Esophagus squamous epithelium (tissue), 5 donors: ENCODE results near the gene GPER1. TPM values are rescaled to one million over a fixed set of nuclear protein-coding genes. Genes with fewer than 3 reads are reported as not detected.
A peak's percentile ranks its signal among the peaks of the same experiment; 100 is the strongest.
"Not testable (repeated sequence)": the region's sequence is repeated elsewhere in the genome, so short reads cannot be mapped to it uniquely, and the experiment has no call there.

Experiments used
- DNase-seq: peaks from one replicate; lab custom pipeline; 2025; lab: John Stamatoyannopoulos, UW
- H3K27ac ChIP-seq, 4 donors: fragments of 200-600 bp; sonication (generic); one replicate each; pipeline ENCODE4 v1.5.1; 2016 to 2019; ENCODE audit warnings: mild to moderate bottlenecking in 1 of 4
- H3K27me3 ChIP-seq, 4 donors: fragments of 200-600 bp; sonication (generic); 1 replicate in 3 of 4; 2 replicates in 1 of 4; pipeline versions ENCODE4 v1.5.1 to v1.6.0; 2017 to 2021; ENCODE audit warnings: antibody characterized with exemption in 1 of 4
- H3K36me3 ChIP-seq, 3 donors: fragments of 200-600 bp; sonication (generic); one replicate each; pipeline ENCODE4 v1.5.1; 2016 to 2019
- H3K4me1 ChIP-seq, 3 donors: fragments of 200-600 bp; sonication (generic); one replicate each; pipeline ENCODE4 v1.5.1; 2017 to 2019
- H3K4me3 ChIP-seq, 4 donors: fragments of 200-600 bp; sonication (generic); 1 replicate in 3 of 4; 2 replicates in 1 of 4; pipeline ENCODE4 v1.5.1; 2016 to 2019; ENCODE audit warnings: mild to moderate bottlenecking in 2 of 4, moderate library complexity in 1 of 4
- H3K9me3 ChIP-seq, 3 donors: fragments of 200-600 bp; sonication (generic); one replicate each; pipeline ENCODE4 v1.5.1; 2016 to 2019
- POLR2A ChIP-seq, 4 donors: fragments of 450-650 bp; IDR thresholded peaks; one replicate each; pipeline ENCODE4 v1.6.1; 2017; ENCODE audit warnings: antibody characterized with exemption in 4 of 4, mild to moderate bottlenecking in 4 of 4, moderate library complexity in 3 of 4
- WGBS, 2 donors: methylation state at CpG; one replicate each; pipeline ENCODE4 v1.1.5; 2018; 5-methylcytosine and 5-hydroxymethylcytosine counted together
- intact Hi-C: fragments of 100-400 bp; cut with DNase I; formaldehyde crosslinking; loops from one replicate; pipeline ENCODE4 v1.15.0; 2022
- total RNA-seq, 4 donors: library from RNA; depleted of rRNA; stranded (reverse); fragments of >200 nt; gene quantifications; one replicate each; pipeline ENCODE4 v1.1.0, GENCODE V29; 2016
- TF ChIP-seq, protein P1 (sequence below), 6 experiments: fragments of 450-650 bp in 4 of 6; fragments of 200-600 bp in 2 of 6; sonication (generic) in 2 of 6; IDR thresholded peaks; one replicate each; pipeline ENCODE4 v1.5.1; 2016 to 2019; ENCODE audit warnings: antibody characterized with exemption in 6 of 6, mild to moderate bottlenecking in 4 of 6, moderate library complexity in 4 of 6
- donor health status: DM: yes; HTN: yes; CAD: no.

Gene GPER1
- total RNA-seq, 4 donors from 2014 or later: 0.87 to 2.3 (median 1.5) TPM

DNA sequence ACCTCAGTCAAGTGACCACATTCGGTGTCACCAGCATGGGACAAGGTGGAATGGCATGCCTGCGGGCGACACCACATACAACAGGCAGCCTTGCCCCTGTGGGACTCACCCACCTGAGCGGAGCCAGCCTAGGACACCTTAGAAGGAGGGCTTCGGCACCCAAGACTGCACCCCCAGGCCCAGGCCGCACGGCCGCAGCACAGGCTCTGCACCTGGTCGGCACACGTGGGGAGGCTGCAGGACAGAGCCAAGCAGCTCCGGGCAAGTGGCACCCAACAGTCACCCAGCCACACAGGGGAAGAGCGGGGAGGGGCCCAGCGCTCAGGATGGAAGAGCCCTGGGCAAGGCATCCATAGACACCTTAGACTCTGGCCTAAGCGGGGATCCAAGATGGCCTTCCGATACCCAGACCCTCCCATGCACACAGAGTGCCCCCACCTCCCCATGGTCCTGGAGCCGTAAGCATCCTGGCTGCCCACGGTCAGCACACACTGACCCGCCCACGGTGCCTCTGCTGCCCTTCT lies 16.1 kb upstream of the GPER1 start:
- 95 to 98% methylated on average over 3 to 14 of the region's 19 CpGs for WGBS, 2 donors
- intact Hi-C loops: no loop called here
- TF ChIP-seq, protein P1, sequence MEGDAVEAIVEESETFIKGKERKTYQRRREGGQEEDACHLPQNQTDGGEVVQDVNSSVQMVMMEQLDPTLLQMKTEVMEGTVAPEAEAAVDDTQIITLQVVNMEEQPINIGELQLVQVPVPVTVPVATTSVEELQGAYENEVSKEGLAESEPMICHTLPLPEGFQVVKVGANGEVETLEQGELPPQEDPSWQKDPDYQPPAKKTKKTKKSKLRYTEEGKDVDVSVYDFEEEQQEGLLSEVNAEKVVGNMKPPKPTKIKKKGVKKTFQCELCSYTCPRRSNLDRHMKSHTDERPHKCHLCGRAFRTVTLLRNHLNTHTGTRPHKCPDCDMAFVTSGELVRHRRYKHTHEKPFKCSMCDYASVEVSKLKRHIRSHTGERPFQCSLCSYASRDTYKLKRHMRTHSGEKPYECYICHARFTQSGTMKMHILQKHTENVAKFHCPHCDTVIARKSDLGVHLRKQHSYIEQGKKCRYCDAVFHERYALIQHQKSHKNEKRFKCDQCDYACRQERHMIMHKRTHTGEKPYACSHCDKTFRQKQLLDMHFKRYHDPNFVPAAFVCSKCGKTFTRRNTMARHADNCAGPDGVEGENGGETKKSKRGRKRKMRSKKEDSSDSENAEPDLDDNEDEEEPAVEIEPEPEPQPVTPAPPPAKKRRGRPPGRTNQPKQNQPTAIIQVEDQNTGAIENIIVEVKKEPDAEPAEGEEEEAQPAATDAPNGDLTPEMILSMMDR (IDR thresholded peaks at IDR 0.05): no peak
- TF ChIP-seq POLR2A (IDR thresholded peaks at IDR 0.05): no peak
- no peaks in the 10 kb centered on the region for H3K27me3 ChIP-seq
- no peak for DNase-seq
- no peak overlapping the region for H3K4me3 ChIP-seq
- peaks cover 8 to 24% (median 9%) of the 10 kb centered on the region in 3 donors for H3K4me1 ChIP-seq
- H3K9me3 ChIP-seq: no peaks in the 10 kb centered on the region
- H3K36me3 ChIP-seq: no peaks in the 10 kb centered on the region
- no peak overlapping the region for H3K27ac ChIP-seq

DNA sequence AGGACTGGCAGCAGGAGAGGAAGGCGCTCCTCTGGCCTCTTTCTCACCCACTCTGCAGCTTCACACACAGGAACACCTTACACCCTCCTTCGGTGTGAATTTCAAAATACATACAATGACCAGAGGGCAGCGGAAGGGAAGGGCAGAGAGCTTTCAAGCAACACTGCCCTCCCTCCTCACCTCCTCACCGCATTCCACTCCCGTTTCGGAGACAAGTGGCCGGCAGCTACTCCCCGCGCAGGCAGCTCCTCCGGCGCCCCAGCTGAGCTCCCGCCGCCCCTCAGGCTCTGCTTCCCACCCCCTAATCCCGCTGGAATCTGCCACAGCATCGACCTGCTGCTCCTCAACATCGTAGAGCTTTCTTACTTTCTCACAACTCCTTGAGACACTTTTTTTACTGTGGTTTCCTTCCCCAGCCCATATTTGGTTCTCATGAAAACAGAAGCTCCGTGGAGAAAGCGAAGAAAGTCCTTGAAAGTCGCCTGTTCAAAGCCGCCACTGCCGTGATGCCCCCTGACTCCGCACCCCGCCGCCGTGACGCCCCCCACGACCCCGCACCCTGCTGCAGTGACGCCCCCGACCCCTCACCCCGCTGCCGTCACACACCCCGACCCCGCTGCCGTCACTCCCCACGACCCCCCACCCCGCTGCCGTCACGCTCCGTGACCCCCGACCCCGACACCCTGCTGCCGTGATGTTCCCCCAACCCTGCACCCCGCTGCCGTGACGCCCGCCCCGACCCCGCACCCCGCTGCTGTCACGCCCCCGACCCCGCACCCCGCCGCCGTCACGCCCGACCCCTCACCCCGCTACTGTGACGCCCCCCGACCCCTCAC lies 14.6 kb upstream of the GPER1 start:
- DNase-seq: no peak
- Histone ChIP-seq H3K27ac (no peak overlapping the region), H3K36me3 (no peaks in the 10 kb centered on the region), H3K9me3 (no peaks in the 10 kb centered on the region), H3K27me3 (no peaks in the 10 kb centered on the region), H3K4me1 (peaks cover 10 to 32% (median 12%) of the 10 kb centered on the region in 3 donors), H3K4me3 (peak overlapping the region in 1 of 4 donors; percentile 9)
- TF ChIP-seq POLR2A (IDR thresholded peaks at IDR 0.05): no peak
- TF ChIP-seq, protein P1 (IDR thresholded peaks at IDR 0.05): no peak
- intact Hi-C loops: no loop called here
- WGBS, 2 donors: 54 to 77% methylated on average over 20 to 27 of the region's 61 CpGs

DNA sequence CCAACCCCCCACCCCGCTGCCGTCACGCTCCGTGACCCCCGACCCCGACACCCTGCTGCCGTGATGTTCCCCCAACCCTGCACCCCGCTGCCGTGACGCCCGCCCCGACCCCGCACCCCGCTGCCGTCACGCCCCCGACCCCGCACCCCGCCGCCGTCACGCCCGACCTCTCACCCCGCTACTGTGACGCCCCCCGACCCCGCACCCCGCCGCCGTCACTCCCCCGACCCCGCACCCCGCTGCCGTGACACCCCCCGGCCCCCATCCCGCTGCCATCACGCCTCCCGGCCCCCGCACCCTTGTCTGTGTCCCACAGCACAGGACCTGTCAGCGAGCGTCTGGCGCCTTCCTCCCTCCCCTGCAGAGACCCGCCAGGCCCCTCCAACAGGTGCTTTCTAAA lies 13.9 kb upstream of the GPER1 start:
- intact Hi-C loops: not testable (repeated sequence)

DNA sequence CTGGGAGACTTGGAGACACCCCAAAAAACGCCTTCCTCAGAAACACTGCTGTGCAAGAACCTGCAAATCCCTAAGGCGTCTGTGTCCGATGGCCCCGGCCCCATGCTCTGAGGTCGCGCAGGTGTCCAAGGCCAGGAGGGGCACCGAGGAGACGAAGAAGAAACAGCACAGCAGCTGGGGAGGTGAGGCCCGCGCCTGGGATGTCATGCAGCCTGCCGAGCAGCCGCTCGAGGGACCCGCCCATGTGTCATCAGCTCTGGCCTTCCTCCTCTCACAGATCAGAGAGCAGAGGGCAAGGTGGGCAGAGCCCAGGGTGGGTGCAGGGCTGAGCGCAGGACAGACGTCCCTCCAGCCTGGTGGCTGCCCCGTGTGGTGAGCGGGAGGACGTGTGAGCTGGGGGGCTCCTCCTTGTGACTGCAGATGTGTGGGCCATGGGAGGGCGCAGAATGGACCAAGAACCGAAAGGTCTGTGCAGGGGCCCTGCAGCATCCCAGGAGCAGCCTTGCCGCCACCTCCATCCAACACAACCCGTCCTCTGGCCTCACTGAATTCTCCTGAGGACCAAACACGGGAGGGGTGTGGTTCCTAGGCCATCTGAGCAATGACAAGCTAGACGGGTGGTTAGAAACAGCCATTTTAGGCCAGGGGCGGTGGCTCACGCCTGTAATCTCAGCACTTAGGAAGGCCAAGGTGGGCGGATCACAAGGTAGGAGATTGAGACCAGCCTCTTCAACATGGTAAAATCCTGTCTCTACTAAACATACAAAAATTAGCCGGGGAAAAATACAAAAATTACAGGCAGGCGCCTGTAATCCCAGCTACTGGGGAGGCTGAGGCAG lies 13.1 kb upstream of the GPER1 start:
- H3K36me3 ChIP-seq: no peaks in the 10 kb centered on the region
- H3K27ac ChIP-seq: peak overlapping the region in 3 of 4 donors; percentile 11 to 66 (median 42)
- TF ChIP-seq, protein P1 (IDR thresholded peaks at IDR 0.05): no peak
- TF ChIP-seq POLR2A (IDR thresholded peaks at IDR 0.05): no peak
- 87 to 100% methylated on average over 4 to 19 of the region's 30 CpGs for WGBS, 2 donors
- H3K4me1 ChIP-seq: peaks cover 10 to 32% (median 12%) of the 10 kb centered on the region in 3 donors
- H3K4me3 ChIP-seq: no peak overlapping the region
- H3K9me3 ChIP-seq: no peaks in the 10 kb centered on the region
- intact Hi-C loops: no loop called here
- H3K27me3 ChIP-seq: no peaks in the 10 kb centered on the region
- DNase-seq: no peak

More for the DNA sequence above, 13.9 kb upstream of the GPER1 start:
- not testable (repeated sequence) for H3K27me3 ChIP-seq, H3K4me3 ChIP-seq, DNase-seq, H3K36me3 ChIP-seq, H3K9me3 ChIP-seq, H3K27ac ChIP-seq
- H3K4me1 ChIP-seq: peaks cover 10 to 32% (median 12%) of the 10 kb centered on the region in 3 donors
- WGBS, 2 donors: no CpG with 5 or more reads among the region's 43 CpGs

DNA sequence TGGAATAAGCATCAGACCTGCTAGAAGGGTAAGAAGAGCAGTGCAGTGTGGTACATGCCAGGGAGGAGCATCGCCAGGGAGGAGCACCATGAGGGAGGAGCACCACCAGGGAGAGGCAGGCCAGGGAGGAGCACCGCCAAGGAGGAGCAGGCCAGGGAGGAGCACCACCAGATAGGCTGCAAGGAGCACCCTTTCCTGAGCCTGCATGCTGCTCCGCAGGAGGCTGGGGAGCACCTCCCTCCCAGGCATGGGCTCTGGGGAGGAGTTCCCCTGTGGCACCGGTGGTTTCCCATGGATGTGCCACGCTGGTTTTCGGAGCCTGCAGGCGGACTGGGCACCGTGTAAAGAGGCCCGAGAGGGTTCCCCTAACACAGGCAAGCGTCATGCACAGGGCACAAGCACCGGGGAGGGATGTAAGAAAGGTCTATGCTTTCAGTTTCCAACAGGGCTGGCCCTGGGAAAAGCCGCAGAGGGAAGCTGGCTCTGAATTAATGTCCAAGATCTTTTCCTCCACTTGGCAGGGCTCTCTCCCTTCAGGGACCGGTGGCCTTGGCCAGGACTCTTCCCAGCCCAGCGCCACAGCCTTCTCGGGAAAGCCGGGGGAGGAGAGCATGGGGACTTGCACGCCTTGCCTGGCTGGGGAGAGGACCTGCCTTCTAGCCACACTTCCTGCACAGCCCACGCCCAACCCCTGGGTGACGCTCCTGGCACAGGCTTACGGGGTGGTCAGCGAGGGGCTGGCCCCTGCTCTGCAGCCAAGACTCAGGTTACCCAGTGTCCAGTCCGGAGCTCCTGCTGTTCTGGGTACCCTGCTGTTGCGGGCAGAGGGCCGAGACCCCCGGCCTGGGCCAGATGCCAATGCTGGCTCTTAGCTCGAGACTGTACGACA lies 11.5 kb upstream of the GPER1 start:
- H3K27ac ChIP-seq: peak overlapping the region; percentile 0 to 66 (median 49)
- peak overlapping the region in 1 of 4 donors; percentile 41 for H3K4me3 ChIP-seq
- no peak for DNase-seq
- TF ChIP-seq POLR2A (IDR thresholded peaks at IDR 0.05): no peak
- TF ChIP-seq, protein P1 (IDR thresholded peaks at IDR 0.05): no peak
- peaks cover 10 to 35% (median 12%) of the 10 kb centered on the region in 3 donors for H3K4me1 ChIP-seq
- H3K27me3 ChIP-seq: no peaks in the 10 kb centered on the region
- no peaks in the 10 kb centered on the region for H3K36me3 ChIP-seq
- 45 to 51% methylated on average over 2 to 6 of the region's 27 CpGs for WGBS, 2 donors
- intact Hi-C loops: no loop called here
- no peaks in the 10 kb centered on the region for H3K9me3 ChIP-seq
